Measurements from ENCODE around the gene ZNF213. TPM values are rescaled to one million over a fixed set of nuclear protein-coding genes. Genes with fewer than 3 reads are reported as not detected.

The ZNF213 gene
- total and polyA plus RNA-seq, 2 donors: 1.5 to 5.2 TPM

- Histone ChIP-seq H3K27me3 (ENCODE audit: control insufficient read depth in 2 of 2, insufficient read depth in 1 of 2, low read length in 1 of 2) (peaks cover 42 to 72% of the 10 kb centered on the region in 2 donors), H3K4me3 (ENCODE audit: low read length in 2 of 2) (no peak overlapping the region), H3K4me1 (ENCODE audit: control insufficient read depth in 2 of 2, insufficient read depth in 2 of 2, low read length in 2 of 2) (peaks cover 0 to 32% of the 10 kb centered on the region in 2 donors), H3K27ac (ENCODE audit: low read depth in 1 of 2, low read length in 1 of 2) (no peak overlapping the region), H3K36me3 (ENCODE audit: control insufficient read depth in 2 of 2, insufficient read depth in 2 of 2, low read length in 1 of 2) (peaks cover 0 to 3% of the 10 kb centered on the region in 2 donors), H3K9me3 (ENCODE audit: control insufficient read depth in 2 of 2, insufficient read depth in 1 of 2, low read length in 1 of 2) (peaks cover 0 to 16% of the 10 kb centered on the region in 2 donors)
- DNase-seq (ENCODE audit: low read depth in 6 of 9, low spot score in 9 of 9): no peak
- WGBS: 95% methylated on average over 6 of the region's 6 CpGs
Measured at GRCh38 chr16:3149193-3149530, 14.3 kb downstream of the ZNF213 start.

GRCh38 chr16:3149630-3150345 lies 15.0 kb downstream of the ZNF213 start:
- Histone ChIP-seq H3K4me3 (ENCODE audit: low read length in 2 of 2) (peak overlapping the region; percentile 31 to 55), H3K27me3 (ENCODE audit: control insufficient read depth in 2 of 2, insufficient read depth in 1 of 2, low read length in 1 of 2) (peaks cover 42 to 78% of the 10 kb centered on the region in 2 donors), H3K9me3 (ENCODE audit: control insufficient read depth in 2 of 2, insufficient read depth in 1 of 2, low read length in 1 of 2) (peaks cover 0 to 16% of the 10 kb centered on the region in 2 donors), H3K36me3 (ENCODE audit: control insufficient read depth in 2 of 2, insufficient read depth in 2 of 2, low read length in 1 of 2) (peaks cover 0 to 3% of the 10 kb centered on the region in 2 donors), H3K4me1 (ENCODE audit: control insufficient read depth in 2 of 2, insufficient read depth in 2 of 2, low read length in 2 of 2) (peaks cover 0 to 32% of the 10 kb centered on the region in 2 donors), H3K27ac (ENCODE audit: low read depth in 1 of 2, low read length in 1 of 2) (peak overlapping the region; percentile 43)
- peak in 1 of 9 donors; percentile 41 for DNase-seq (ENCODE audit: low read depth in 6 of 9, low spot score in 9 of 9)
- 3% methylated on average over 41 of the region's 41 CpGs for WGBS

- DNase-seq (ENCODE audit: low read depth in 6 of 9, low spot score in 9 of 9): peak in 7 of 9 donors; percentile 57 to 90 (median 76)
Measured at GRCh38 chr16:3150346-3151218, 15.8 kb downstream of the ZNF213 start.

GRCh38 chr16:3152027-3152276 lies 17.1 kb downstream of the ZNF213 start:
- no peak for DNase-seq (ENCODE audit: low read depth in 6 of 9, low spot score in 9 of 9)
- peaks cover 63 to 97% of the 10 kb centered on the region in 2 donors for H3K27me3 ChIP-seq (ENCODE audit: control insufficient read depth in 2 of 2, insufficient read depth in 1 of 2, low read length in 1 of 2)
- H3K9me3 ChIP-seq (ENCODE audit: control insufficient read depth in 2 of 2, insufficient read depth in 1 of 2, low read length in 1 of 2): peaks cover 2 to 20% of the 10 kb centered on the region in 2 donors
- WGBS: 5% methylated on average over 15 of the region's 15 CpGs
- H3K4me3 ChIP-seq (ENCODE audit: low read length in 2 of 2): no peak overlapping the region
- H3K27ac ChIP-seq (ENCODE audit: low read depth in 1 of 2, low read length in 1 of 2): no peak overlapping the region
- peaks cover 0 to 32% of the 10 kb centered on the region in 2 donors for H3K4me1 ChIP-seq (ENCODE audit: control insufficient read depth in 2 of 2, insufficient read depth in 2 of 2, low read length in 2 of 2)
- H3K36me3 ChIP-seq (ENCODE audit: control insufficient read depth in 2 of 2, insufficient read depth in 2 of 2, low read length in 1 of 2): peaks cover 0 to 3% of the 10 kb centered on the region in 2 donors

More at GRCh38 chr16:3150346-3151218, 15.8 kb downstream of the ZNF213 start:
- Histone ChIP-seq H3K36me3 (ENCODE audit: control insufficient read depth in 2 of 2, insufficient read depth in 2 of 2, low read length in 1 of 2) (peaks cover 0 to 3% of the 10 kb centered on the region in 2 donors), H3K4me1 (ENCODE audit: control insufficient read depth in 2 of 2, insufficient read depth in 2 of 2, low read length in 2 of 2) (peaks cover 0 to 32% of the 10 kb centered on the region in 2 donors), H3K9me3 (ENCODE audit: control insufficient read depth in 2 of 2, insufficient read depth in 1 of 2, low read length in 1 of 2) (peaks cover 2 to 16% of the 10 kb centered on the region in 2 donors), H3K4me3 (ENCODE audit: low read length in 2 of 2) (peak overlapping the region; percentile 31 to 55), H3K27ac (ENCODE audit: low read depth in 1 of 2, low read length in 1 of 2) (peak overlapping the region; percentile 0 to 50), H3K27me3 (ENCODE audit: control insufficient read depth in 2 of 2, insufficient read depth in 1 of 2, low read length in 1 of 2) (peaks cover 49 to 85% of the 10 kb centered on the region in 2 donors)
- WGBS: 2% methylated on average over 62 of the region's 62 CpGs

- Histone ChIP-seq H3K9me3 (ENCODE audit: control insufficient read depth in 2 of 2, insufficient read depth in 1 of 2, low read length in 1 of 2) (peaks cover 2 to 25% of the 10 kb centered on the region in 2 donors), H3K4me1 (ENCODE audit: control insufficient read depth in 2 of 2, insufficient read depth in 2 of 2, low read length in 2 of 2) (peaks cover 0 to 35% of the 10 kb centered on the region in 2 donors), H3K27me3 (ENCODE audit: control insufficient read depth in 2 of 2, insufficient read depth in 1 of 2, low read length in 1 of 2) (peaks cover 65 to 100% of the 10 kb centered on the region in 2 donors), H3K36me3 (ENCODE audit: control insufficient read depth in 2 of 2, insufficient read depth in 2 of 2, low read length in 1 of 2) (peaks cover 0 to 3% of the 10 kb centered on the region in 2 donors), H3K4me3 (ENCODE audit: low read length in 2 of 2) (peak overlapping the region; percentile 5 to 9), H3K27ac (ENCODE audit: low read depth in 1 of 2, low read length in 1 of 2) (no peak overlapping the region)
- 2% methylated on average over 42 of the region's 42 CpGs for WGBS
- peak in 1 of 9 donors; percentile 63 for DNase-seq (ENCODE audit: low read depth in 6 of 9, low spot score in 9 of 9)
Measured at GRCh38 chr16:3152277-3152990, 17.6 kb downstream of the ZNF213 start.

GRCh38 chr16:3152991-3153368 lies 18.2 kb downstream of the ZNF213 start:
- no peak overlapping the region for H3K4me3 ChIP-seq (ENCODE audit: low read length in 2 of 2)
- 15% methylated on average over 8 of the region's 8 CpGs for WGBS
- H3K27ac ChIP-seq (ENCODE audit: low read depth in 1 of 2, low read length in 1 of 2): no peak overlapping the region
- no peak for DNase-seq (ENCODE audit: low read depth in 6 of 9, low spot score in 9 of 9)
- H3K36me3 ChIP-seq (ENCODE audit: control insufficient read depth in 2 of 2, insufficient read depth in 2 of 2, low read length in 1 of 2): peaks cover 0 to 3% of the 10 kb centered on the region in 2 donors
- H3K4me1 ChIP-seq (ENCODE audit: control insufficient read depth in 2 of 2, insufficient read depth in 2 of 2, low read length in 2 of 2): peaks cover 3 to 41% of the 10 kb centered on the region in 2 donors
- H3K27me3 ChIP-seq (ENCODE audit: control insufficient read depth in 2 of 2, insufficient read depth in 1 of 2, low read length in 1 of 2): peaks cover 64 to 100% of the 10 kb centered on the region in 2 donors
- peaks cover 2 to 30% of the 10 kb centered on the region in 2 donors for H3K9me3 ChIP-seq (ENCODE audit: control insufficient read depth in 2 of 2, insufficient read depth in 1 of 2, low read length in 1 of 2)

GRCh38 chr16:3155181-3155580 lies 20.4 kb downstream of the ZNF213 start:
- peaks cover 11 to 45% of the 10 kb centered on the region in 2 donors for H3K4me1 ChIP-seq (ENCODE audit: control insufficient read depth in 2 of 2, insufficient read depth in 2 of 2, low read length in 2 of 2)
- WGBS: 97% methylated on average over 2 of the region's 2 CpGs
- H3K36me3 ChIP-seq (ENCODE audit: control insufficient read depth in 2 of 2, insufficient read depth in 2 of 2, low read length in 1 of 2): no peaks in the 10 kb centered on the region
- no peak for DNase-seq (ENCODE audit: low read depth in 6 of 9, low spot score in 9 of 9)
- H3K27ac ChIP-seq (ENCODE audit: low read depth in 1 of 2, low read length in 1 of 2): no peak overlapping the region
- peaks cover 62 to 100% of the 10 kb centered on the region in 2 donors for H3K27me3 ChIP-seq (ENCODE audit: control insufficient read depth in 2 of 2, insufficient read depth in 1 of 2, low read length in 1 of 2)
- H3K4me3 ChIP-seq (ENCODE audit: low read length in 2 of 2): no peak overlapping the region
- peaks cover 2 to 37% of the 10 kb centered on the region in 2 donors for H3K9me3 ChIP-seq (ENCODE audit: control insufficient read depth in 2 of 2, insufficient read depth in 1 of 2, low read length in 1 of 2)

GRCh38 chr16:3155972-3156371 lies 21.1 kb downstream of the ZNF213 start:
- peaks cover 11 to 38% of the 10 kb centered on the region in 2 donors for H3K4me1 ChIP-seq (ENCODE audit: control insufficient read depth in 2 of 2, insufficient read depth in 2 of 2, low read length in 2 of 2)

More at GRCh38 chr16:3155972-3156371, 21.1 kb downstream of the ZNF213 start:
- Histone ChIP-seq H3K9me3 (ENCODE audit: control insufficient read depth in 2 of 2, insufficient read depth in 1 of 2, low read length in 1 of 2) (peaks cover 2 to 37% of the 10 kb centered on the region in 2 donors), H3K27me3 (ENCODE audit: control insufficient read depth in 2 of 2, insufficient read depth in 1 of 2, low read length in 1 of 2) (peaks cover 58 to 98% of the 10 kb centered on the region in 2 donors), H3K27ac (ENCODE audit: low read depth in 1 of 2, low read length in 1 of 2) (no peak overlapping the region), H3K4me3 (ENCODE audit: low read length in 2 of 2) (no peak overlapping the region), H3K36me3 (ENCODE audit: control insufficient read depth in 2 of 2, insufficient read depth in 2 of 2, low read length in 1 of 2) (no peaks in the 10 kb centered on the region)
- no peak for DNase-seq (ENCODE audit: low read depth in 6 of 9, low spot score in 9 of 9)
- 98% methylated on average over 3 of the region's 3 CpGs for WGBS

All from thymus (tissue), 11 donors.